Skeletal muscle cell (primary cell): ENCODE measurements around the gene FAM149B1.
"Not testable (repeated sequence)": the region's sequence is repeated elsewhere in the genome, so short reads cannot be mapped to it uniquely, and the experiment has no call there.

Experiments
- DNase-seq: peaks from one replicate; pipeline ENCODE4 v3.0.0-alpha.2; 2010; ENCODE audit warnings: low read depth
- H3K4me3 ChIP-seq: 2 replicates; pipeline ENCODE4 v1.5.1; 2011; ENCODE audit warnings: low read depth, mild to moderate bottlenecking, control low read depth, low read length, moderate library complexity

FAM149B1 gene

DNA sequence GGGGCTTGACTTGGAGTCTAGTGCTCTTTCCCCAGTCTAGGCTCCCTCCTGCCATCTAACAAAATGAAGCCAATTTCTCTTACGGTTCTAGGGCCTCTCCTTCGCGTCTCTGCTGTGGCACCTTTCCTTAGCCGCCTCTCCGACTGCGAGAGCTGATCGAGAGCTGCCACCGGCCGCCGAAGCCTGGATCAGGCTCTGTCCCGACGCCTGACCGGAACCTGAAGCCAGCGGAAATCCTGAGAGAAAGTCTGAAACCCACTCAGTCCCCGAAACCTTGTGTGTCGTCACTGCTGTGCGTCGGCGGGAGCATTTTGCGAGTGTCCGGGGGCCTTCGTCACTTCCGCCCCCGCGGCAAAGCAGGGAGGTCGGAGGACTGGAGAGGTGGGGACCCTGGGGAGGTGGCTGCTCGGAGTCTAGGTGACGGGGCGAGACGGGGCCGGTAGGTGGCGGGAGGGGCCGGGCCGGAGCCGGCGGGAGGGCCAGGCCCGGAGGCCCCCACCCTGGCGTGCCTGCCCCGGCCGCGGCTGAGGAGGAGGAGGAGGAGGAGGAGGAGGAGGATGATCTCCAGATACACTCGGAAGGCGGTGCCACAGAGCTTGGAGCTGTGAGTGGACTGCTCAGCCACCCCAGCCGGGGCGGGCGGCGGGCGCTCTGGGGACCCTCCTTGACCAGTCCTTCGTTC is at the start of gene FAM149B1, which contains the start of gene ECD:
Gene FAM149B1, plus strand, starts transcription at position 337 of the 682 bp plus-strand sequence. Its CDS starts 221 bp downstream, at position 558.
Gene ECD, minus strand, starts transcription at position 226 of the 682 bp plus-strand sequence. CDS start 4,071 bp downstream, outside the sequence.
- peak within 1 kb of the TSS; percentile 100 for H3K4me3 ChIP-seq
- DNase-seq = peak; percentile 76

DNA sequence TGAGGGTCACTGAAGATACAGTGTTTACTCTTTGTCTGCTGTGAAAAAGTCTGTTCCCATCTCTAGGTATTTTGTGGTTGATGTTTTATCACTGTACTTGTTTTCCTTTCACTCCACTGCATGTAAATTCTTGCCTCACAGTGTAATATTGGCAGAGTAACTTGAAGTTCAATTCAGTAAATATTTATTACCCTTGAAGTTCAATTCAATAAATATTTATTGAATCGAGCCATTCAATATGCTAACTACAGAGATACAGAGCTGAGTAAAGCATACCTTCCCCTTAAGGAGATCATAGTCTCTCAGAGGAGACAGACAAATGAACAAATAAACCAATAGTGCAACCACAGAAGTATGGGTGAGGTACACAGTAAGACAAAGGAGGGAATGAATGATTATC is 48.5 kb upstream of the FAM149B1 start:
- no peak for DNase-seq
- no peak overlapping the region for H3K4me3 ChIP-seq

DNA sequence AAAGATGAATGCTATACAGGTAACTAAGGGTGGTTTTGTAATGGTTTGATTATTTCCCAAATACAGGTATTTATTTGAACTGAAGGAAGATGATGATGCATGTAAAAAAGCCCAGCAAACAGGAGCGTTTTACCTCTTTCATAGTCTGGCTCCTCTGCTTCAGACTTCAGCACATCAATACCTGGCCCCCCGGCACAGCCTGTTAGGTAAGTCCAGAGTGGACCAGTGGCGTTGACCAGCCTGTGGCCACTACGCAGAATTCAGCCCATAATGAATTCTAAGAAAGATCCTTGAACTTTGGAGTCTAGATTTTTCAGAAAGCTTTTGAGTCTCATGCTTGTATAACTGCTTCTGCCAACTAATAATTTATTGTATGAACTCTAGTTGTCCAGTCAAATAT is 48.0 kb upstream of the FAM149B1 start:
- DNase-seq = no peak
- H3K4me3 ChIP-seq = no peak overlapping the region

DNA sequence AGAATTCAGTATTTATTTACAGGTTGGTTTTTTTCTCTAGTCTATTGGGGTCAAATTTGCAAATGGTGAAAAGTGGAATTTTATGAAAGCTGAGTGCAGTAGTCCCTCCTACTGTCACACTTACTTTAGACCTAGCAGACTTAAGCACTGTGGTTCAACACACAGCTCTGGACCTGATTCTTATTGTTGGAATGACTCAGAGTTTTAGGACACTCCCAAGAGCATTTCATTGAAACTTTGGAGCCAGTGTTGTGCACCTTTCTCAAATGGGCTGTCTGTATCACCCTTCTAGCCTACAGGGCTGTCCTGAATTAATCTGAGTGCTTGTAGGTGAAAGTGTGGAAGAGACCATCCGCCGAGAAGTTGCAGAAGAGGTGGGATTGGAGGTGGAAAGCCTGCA is 41.6 kb upstream of the FAM149B1 start:
- DNase-seq = no peak
- no peak overlapping the region for H3K4me3 ChIP-seq

DNA sequence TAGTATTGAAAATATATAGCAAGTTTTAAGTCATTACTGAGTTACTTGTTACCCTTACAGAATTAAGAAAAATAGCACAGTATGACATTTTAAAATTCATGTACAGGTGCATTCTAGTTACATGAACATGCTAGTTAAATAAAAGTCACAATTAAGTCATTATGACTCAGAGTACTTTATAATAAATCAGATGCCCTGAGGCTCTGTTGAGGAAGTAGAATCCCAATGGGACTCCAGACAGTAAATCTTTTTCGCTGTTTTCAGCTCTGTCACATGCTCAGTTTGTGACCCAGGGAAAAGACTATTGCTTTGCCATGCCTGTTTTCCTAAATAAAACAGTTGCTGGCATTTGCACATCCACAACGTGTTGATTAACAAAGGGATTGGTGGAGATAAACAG is 36.6 kb upstream of the FAM149B1 start:
- DNase-seq = no peak

DNA sequence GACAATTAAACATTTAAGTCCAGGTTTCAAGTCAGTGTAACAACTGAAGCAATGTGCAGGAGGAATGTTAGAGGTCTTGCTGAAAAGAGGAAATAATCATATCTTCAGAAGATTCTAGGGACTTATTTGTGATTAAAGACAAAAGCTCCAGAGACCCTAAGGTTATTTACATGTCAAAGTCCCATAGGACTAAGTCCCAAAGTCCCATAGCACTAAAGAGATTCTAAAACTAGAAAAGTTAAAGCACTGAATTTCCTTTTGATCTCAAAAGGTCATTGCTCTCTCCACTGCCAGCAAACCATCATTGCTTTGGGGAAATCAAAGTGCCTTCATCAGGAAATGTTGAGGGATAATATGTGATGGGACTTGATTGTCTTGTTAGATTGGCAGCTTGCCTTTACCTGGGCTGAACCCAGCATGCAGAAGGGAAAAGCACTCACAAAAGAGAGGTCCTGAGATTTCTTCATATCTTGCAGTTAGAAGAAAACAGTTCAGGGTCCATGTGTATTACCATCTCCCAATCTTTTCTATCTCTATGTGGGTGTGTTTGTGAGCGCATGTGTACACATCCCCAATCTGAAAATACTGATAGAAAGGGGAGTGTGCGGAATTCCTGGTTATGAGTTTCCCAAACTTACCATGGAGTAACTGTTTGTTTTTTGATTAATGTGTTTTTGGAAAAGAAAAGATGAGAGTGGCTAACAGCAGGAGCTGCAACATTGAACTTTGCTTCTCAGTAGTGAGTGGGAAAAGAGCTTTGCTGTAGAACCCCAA is 35.8 kb upstream of the FAM149B1 start:
- H3K4me3 ChIP-seq = no peak overlapping the region

More for the DNA sequence above, 36.6 kb upstream of the FAM149B1 start:
- no peak overlapping the region for H3K4me3 ChIP-seq

DNA sequence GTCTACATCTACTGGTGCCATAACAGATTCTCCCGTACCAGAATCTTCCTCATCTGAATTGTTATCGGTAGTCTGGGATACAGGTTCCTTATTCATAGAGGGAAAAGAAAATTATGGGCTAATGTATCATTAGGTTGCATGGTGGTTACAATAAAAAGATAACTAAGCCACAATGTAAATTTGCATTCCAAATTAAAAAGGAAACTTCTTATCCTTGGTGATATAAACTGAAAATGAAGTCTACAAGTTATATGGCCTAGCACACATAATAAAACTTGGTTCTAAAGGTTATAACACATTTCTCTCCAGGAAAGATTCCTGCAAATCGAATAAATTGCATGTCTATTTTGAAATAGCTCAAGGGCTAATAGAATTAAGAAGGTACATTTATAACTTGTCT is 33.2 kb upstream of the FAM149B1 start:
- no peak overlapping the region for H3K4me3 ChIP-seq
- DNase-seq = no peak

More for the DNA sequence above, 35.8 kb upstream of the FAM149B1 start:
- DNase-seq = no peak

DNA sequence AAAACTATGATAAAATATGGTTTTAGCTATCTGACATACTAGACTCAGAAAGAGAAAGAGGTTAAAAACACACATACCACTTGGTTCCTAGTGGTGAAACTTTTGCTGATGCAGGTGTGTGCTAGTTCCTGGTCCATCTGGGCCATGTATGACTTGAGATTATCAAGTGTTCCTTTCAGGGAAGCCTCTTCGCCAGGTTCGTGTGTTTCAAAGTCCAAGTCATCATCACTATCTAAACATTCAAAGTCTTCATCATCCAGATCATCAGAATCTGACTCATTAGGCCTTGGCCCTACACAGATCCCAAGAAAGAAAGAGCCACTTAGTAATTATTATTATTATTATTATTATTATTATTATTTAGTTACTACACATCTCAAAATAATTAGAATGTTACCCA is 31.3 kb upstream of the FAM149B1 start:
- no peak for DNase-seq
- no peak overlapping the region for H3K4me3 ChIP-seq

DNA sequence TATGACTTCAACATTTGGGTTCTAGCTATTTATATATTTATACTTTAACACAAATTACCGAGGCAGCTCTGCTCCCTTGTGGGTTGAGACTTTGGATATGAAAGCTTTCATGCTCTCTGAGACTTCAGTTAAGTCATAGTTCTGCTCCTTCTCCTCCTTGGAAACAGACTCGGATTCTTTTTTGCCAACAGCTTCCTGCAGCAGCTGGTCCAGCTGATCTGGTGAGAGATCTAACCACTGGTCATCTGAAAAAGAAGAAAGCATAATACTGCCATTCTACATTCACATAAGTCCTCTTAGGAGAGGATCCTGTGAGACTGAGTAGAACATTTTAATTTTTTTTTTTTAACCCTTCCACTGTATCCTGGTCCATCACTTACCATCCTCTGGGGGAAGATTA is 28.7 kb upstream of the FAM149B1 start:
- no peak for DNase-seq
- no peak overlapping the region for H3K4me3 ChIP-seq

DNA sequence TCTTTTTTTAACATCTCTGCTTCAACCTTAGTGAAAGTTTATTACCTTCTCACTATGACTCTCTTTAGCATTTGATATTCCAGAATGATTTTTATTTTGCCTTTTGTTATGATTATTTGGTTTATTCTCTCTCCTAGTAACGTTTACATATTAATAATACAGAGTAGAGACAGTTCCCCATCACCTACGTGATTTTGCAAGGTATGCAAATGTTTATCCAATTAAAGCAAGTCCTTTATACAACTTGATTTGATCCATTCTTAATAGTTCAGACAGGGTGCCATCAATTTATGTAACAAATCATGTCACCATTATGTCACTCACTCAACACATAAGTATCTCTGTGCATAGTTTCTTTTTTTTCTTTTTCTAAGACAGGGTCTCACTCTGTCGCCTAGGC is 26.3 kb upstream of the FAM149B1 start:
- no peak overlapping the region for H3K4me3 ChIP-seq
- DNase-seq = no peak

DNA sequence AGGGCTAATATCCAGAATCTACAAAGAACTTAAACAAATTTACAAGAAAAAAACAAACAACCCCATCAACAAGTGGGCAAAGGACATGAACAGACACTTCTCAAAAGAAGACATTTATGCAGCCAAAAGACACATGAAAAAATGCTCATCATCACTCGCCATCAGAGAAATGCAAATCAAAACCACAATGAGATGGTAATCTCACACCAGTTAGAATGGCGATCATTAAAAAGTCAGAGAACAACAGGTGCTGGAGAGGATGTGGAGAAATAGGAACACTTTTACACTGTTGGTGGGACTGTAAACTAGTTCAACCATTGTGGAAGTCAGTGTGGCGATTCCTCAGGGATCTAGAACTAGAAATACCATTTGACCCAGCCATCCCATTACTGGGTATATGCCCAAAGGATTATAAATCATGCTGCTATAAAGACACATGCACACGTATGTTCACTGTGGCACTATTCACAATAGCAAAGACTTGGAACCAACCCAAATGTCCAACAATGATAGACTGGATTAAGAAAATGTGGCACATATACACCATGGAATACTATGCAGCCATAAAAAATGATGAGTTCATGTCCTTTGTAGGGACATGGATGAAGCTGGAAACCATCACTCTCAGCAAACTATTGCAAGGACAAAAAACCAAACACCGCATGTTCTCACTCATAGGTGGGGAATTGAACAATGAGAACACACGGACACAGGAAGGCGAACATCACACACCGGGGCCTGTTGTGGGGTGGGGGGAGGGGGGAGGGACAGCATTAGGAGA is 17.1 kb upstream of the FAM149B1 start:
- not testable (repeated sequence) for H3K4me3 ChIP-seq, DNase-seq

DNA sequence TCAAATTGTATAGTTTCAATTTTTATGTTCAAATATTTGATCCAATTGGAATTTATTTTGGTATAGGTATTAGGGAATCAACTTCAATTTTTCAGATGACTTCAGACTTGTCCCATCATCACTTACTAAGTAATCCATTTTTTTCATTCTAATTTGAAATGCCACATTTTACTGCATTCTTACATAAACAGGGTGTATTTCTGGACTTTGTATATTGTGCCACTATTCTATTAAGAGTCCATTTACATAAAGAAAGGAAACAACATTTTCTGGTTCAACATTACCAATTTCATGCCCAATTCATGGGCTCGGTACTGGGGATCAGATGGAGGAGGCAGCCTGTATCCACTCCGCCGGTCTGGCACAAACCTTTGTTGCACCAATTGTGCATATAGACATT is 15.9 kb upstream of the FAM149B1 start:
- no peak for DNase-seq
- H3K4me3 ChIP-seq = no peak overlapping the region

DNA sequence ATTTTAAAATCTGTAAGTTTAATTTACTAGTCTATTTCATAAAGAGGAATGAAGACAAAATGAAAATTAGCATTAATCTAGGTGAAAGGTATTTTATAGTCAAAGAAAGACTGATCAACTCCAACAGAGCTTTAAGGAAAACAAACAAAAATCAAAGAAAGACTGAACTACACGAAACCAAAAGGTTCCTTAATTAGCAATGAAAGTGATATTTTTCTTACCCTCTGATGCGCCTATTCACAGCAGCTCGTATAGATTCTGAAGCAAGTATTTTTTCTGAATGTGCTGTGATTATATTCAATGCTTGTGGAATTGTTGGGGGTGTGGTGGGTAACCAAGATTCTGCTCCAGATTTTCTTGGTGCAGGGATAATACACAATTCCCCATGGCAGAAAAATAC is 11.9 kb upstream of the FAM149B1 start:
- no peak for DNase-seq
- H3K4me3 ChIP-seq = no peak overlapping the region

DNA sequence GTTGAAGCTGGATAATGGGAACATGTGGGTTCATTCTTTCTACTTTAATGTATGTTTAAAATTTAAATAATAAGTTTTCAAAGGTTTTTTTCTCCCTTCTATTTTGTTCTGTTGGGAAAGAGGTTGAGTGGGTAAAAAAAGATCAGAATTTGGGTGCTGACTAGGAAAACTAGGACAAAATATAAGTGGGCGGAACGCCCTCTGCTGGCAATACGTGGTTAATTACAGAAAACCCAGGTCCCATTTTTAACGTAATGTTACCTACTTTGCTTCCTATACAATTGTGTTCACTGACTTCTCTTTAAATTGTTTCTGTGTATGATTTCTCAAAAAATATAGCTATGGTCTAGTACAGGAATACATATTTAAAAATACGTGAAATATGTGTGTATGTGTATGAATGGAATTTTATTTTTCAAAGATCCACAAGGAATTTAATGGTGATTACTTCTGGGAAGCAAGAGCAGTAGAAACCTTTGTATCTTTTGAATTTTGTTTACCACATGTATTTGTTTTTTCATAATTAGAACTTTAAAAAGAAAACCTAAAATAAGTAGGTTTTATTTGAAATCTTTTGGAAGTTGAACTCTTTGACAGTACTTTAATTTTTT is 8.8 kb upstream of the FAM149B1 start:
- peak; percentile 8 for DNase-seq
- H3K4me3 ChIP-seq = no peak overlapping the region

DNA sequence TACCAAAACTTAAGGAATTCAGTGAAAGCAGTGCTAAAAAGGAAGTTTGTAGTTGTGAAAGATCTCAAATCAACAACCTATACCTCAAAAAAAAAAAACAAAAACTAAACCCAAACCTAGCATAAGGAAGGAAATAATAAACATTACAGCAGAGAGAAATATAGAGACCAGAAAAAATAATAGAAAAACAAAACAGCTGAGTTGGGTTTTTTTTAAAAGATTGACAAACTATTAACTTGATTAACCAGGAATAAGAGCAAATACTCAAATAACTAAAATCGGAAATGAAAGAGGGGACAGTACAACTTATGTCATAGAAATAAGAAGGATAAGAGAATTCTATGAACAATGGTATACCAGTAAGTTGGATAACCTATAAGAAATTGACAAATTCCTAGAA is 6.8 kb upstream of the FAM149B1 start:
- no peak for DNase-seq
- no peak overlapping the region for H3K4me3 ChIP-seq

DNA sequence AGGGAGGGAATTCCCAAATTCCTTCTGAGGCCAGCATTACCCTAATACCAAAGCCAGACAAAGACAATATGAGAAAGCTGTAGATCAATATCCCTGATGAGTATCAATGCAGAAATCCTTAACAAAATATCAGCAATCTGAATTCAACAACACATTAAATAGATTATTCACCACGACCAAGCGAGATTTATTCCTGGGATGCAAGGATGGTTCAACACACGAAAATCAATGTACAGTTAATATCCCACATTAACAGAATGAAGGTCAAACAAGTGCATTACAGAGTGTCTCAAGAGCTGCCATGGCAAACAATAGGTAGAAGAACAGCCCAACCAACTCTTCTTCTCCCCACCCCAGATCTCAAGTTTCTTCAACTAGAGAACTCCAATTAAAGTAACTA is 6.3 kb upstream of the FAM149B1 start:
- no peak for DNase-seq
- no peak overlapping the region for H3K4me3 ChIP-seq

DNA sequence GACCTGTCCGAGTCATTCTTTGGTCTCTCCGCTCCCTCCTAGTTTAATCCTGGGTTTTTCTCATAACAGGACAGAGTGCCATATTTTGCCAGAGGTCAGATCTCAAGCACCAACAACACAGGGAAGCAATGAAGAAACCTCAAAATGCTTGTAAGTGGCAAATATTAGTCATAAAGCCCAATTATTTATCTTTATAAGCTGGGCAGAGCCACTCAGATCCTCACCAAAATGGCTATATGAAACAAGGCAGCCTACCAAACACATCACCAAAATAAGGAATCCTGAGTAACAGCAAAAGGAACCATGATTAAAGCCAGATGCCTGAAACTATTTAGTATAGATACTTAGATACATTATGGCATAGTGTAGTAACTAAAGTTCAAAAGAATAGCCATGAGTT is 4.8 kb upstream of the FAM149B1 start:
- H3K4me3 ChIP-seq = no peak overlapping the region
- DNase-seq = no peak

DNA sequence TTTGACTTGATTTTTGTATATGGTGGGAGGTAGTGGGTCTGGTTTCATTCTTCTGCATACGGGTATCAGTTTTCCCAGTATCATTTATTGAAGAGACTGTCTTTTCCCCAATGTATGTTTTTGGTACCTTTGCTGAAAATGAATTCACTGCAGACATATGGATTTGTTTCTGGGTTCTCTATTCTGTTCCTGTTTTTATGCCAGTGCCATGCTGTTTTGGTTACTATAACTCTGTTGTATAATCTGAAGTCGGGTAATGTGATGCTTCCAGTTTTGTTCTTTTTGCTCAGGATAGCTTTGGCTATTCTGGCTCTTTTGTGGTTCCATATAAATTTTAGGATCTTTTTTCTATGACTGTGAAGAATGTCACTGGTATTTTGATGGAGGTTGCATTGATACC is 947 bp upstream of the FAM149B1 start:
- DNase-seq = no peak
- peak overlapping the region; percentile 100 for H3K4me3 ChIP-seq

DNA sequence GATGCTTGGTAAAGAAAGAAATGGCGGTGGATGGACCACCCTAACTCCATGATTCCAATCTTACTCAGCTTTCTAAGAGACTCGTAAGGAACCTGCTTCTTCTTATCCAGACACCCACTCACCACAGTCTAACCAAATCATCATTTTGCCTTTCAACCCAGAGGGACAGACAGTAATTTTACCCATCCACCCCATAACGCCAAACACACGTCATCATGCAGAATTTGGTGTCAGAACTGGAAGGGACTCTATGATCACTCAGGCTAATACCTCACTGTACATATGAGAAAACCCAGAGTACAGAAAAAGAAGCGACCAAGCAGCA is 499 bp upstream of the FAM149B1 start:
- no peak for DNase-seq
- peak overlapping the region; percentile 100 for H3K4me3 ChIP-seq

DNA sequence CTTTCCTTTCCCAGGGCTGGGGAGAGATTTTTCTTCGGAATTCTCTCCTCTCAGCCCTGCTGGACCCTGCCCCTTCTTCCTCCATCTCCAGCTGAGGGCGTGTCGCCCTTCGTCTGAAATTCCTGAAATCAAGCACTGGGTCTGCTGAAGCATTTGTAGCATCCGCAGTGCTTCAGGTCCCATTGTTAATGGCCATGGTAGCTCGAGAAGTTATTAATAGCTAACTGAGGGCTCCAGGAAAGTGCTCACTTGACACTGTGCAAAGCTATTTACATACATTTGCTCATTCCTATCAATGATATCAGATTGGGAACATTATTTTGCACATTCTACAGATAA is 515 bp downstream of the FAM149B1 start:
- DNase-seq = no peak
- H3K4me3 ChIP-seq = peak overlapping the region; percentile 100
